HG03039 (cell line): ENCODE measurements around the gene TSPAN14.

Experiments used
- ATAC-seq: cut with Tn5 transposase; IDR thresholded peaks from one replicate; pipeline ENCODE4 v1.9.1; 2021; ENCODE audit warnings: mild to moderate bottlenecking, moderate library complexity; ENCODE audit not compliant: unreplicated experiment

Gene TSPAN14

GRCh38 chr10:80486785-80487420 lies 32.8 kb downstream of the TSPAN14 start:
- ATAC-seq = no peak

GRCh38 chr10:80487421-80487785 lies 33.3 kb downstream of the TSPAN14 start:
- ATAC-seq = no peak

GRCh38 chr10:80487791-80488538 lies 33.9 kb downstream of the TSPAN14 start:
- ATAC-seq = no peak

- no peak for ATAC-seq
Measured at GRCh38 chr10:80488539-80489066, 34.5 kb downstream of the TSPAN14 start.

GRCh38 chr10:80489371-80490112 lies 35.4 kb downstream of the TSPAN14 start:
- ATAC-seq = no peak

GRCh38 chr10:80491251-80492102 lies 37.4 kb downstream of the TSPAN14 start:
- ATAC-seq = no peak

GRCh38 chr10:80492848-80493521 lies 38.9 kb downstream of the TSPAN14 start:
- ATAC-seq = peak; percentile 31

- ATAC-seq = peak; percentile 43
Measured at GRCh38 chr10:80493522-80494051, 39.5 kb downstream of the TSPAN14 start.

GRCh38 chr10:80496555-80497172 lies 42.6 kb downstream of the TSPAN14 start:
- ATAC-seq = no peak

- no peak for ATAC-seq
Measured at GRCh38 chr10:80497187-80498077, 43.3 kb downstream of the TSPAN14 start.

- ATAC-seq = no peak
Measured at GRCh38 chr10:80498078-80498832, 44.1 kb downstream of the TSPAN14 start.

GRCh38 chr10:80498833-80499741 lies 45.0 kb downstream of the TSPAN14 start:
- ATAC-seq = no peak

GRCh38 chr10:80500572-80501380 lies 46.7 kb downstream of the TSPAN14 start:
- ATAC-seq = peak; percentile 56

- ATAC-seq = no peak
Measured at GRCh38 chr10:80501381-80501912, 47.3 kb downstream of the TSPAN14 start.

- no peak for ATAC-seq
Measured at GRCh38 chr10:80501913-80502521, 47.9 kb downstream of the TSPAN14 start.
